Astrocyte (in vitro differentiated cells and primary cell): ENCODE measurements around the gene GSTT4.
"Not testable (repeated sequence)": the region's sequence is repeated elsewhere in the genome, so short reads cannot be mapped to it uniquely, and the experiment has no call there.

Experiments used
- EZH2 ChIP-seq: IDR thresholded peaks from 2 replicates; pipeline ENCODE4 v1.6.1; 2012; ENCODE audit warnings: mild to moderate bottlenecking, low read length, inconsistent platforms; ENCODE audit not compliant: insufficient read depth
- TF ChIP-seq, protein P1 (sequence below): IDR thresholded peaks from 2 replicates; pipeline ENCODE4 v1.5.1; 2011; ENCODE audit warnings: low read depth, mild to moderate bottlenecking, inconsistent platforms, low read length, moderate library complexity; ENCODE audit not compliant: insufficient read depth

DNA sequence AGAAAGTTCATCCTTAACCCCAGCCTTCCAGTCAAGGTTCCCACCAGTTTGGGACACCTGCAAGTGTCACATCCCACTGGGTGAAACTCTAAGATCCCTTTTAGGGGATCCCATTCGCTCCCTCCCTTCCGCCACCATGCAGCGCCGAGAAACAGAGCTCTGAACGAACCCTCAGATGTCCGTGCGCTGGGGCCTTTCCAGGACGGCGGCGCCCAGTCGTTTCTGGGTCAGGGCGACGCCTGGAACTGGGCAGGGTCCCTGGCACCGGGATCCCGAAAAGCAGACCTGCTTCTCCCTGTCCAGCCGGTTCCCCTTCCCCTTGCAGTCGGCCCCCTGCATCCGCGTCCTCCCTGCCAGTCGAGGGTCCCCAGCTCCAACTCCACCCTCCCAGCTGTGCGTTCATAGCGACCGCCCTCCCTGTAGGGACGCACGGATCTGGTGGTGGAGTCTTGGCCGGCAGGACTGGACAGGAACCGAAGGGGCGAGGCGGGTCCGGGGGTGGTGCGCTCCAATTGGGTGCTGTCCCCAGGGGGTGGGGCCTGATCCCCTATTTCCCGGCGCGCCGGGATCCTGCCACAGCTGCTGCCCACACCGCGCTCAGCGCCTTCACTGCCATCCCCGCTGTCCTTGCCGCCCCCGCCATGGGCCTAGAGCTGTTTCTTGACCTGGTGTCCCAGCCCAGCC is 25.6 kb downstream of the GSTT4 start, which contains the start of gene GSTT2:
- TF ChIP-seq, protein P1, sequence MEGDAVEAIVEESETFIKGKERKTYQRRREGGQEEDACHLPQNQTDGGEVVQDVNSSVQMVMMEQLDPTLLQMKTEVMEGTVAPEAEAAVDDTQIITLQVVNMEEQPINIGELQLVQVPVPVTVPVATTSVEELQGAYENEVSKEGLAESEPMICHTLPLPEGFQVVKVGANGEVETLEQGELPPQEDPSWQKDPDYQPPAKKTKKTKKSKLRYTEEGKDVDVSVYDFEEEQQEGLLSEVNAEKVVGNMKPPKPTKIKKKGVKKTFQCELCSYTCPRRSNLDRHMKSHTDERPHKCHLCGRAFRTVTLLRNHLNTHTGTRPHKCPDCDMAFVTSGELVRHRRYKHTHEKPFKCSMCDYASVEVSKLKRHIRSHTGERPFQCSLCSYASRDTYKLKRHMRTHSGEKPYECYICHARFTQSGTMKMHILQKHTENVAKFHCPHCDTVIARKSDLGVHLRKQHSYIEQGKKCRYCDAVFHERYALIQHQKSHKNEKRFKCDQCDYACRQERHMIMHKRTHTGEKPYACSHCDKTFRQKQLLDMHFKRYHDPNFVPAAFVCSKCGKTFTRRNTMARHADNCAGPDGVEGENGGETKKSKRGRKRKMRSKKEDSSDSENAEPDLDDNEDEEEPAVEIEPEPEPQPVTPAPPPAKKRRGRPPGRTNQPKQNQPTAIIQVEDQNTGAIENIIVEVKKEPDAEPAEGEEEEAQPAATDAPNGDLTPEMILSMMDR: not testable (repeated sequence)
- not testable (repeated sequence) for TF ChIP-seq EZH2
